Pulmonary artery endothelial cell (primary cell): ENCODE data around the gene BRCA2. TPM values are rescaled to one million over a fixed set of nuclear protein-coding genes. Genes with fewer than 3 reads are reported as not detected.

Experiments used
- DNase-seq: peaks from one replicate; pipeline ENCODE4 v3.0.0-alpha.2; 2011; ENCODE audit warnings: low read depth, low spot score
- total RNA-seq: library from RNA; depleted of rRNA; stranded (reverse); fragments of >200 nt; gene quantifications from 2 replicates; pipeline ENCODE4 v1.2.3, GENCODE V29; 2014

Gene BRCA2
- total RNA-seq, 1 donor from 2014 or later, result 7.0 TPM

GRCh38 chr13:32378012-32378411 is 62.7 kb downstream of the BRCA2 start:
- DNase-seq, result no peak

- DNase-seq, result no peak
Observed at GRCh38 chr13:32381539-32381938, 66.2 kb downstream of the BRCA2 start.

GRCh38 chr13:32383836-32384618 is 68.7 kb downstream of the BRCA2 start:
- no peak for DNase-seq

DNA sequence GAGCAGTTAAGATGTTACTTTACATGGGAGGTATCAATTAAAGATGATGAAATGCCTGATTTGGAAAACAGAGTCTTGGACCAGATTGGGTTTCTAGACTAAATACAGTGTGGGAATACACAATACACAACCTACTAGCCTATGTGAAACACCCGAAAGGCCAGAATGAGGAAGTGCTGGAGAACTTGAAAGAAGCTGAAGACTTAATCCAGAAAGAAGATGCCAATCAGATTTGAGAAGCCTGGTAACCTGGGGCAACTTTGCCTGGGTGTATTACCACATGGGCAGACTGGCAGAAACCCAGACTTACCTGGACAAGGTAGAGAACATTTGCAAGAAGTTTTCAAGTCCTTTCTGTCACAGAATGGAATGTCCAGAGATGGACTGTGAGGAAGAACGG is 69.4 kb downstream of the BRCA2 start:
- no peak for DNase-seq

GRCh38 chr13:32385410-32385809 is 70.1 kb downstream of the BRCA2 start:
- no peak for DNase-seq

DNA sequence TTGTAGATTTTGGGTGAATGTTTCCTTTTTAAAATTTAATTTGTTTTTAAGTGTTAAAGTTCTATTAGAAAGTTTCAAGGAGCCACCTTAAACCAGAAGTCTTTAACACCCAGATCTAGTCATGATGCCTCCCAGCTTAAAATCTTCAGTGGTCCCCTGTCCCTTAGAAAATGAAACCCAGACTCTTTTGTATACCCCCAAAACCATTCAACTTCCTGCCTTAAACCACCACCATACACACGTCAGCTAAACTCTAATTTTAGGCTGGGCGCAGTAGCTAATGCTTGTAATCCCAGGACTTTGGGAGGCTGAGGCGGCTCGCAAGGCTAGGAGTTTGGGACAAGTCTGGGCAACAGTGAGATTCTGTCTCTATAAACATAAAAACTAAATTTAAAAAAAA is 74.7 kb downstream of the BRCA2 start:
- no peak for DNase-seq

- no peak for DNase-seq
Observed at GRCh38 chr13:32390484-32390883, 75.2 kb downstream of the BRCA2 start.

- no peak for DNase-seq
Observed at GRCh38 chr13:32391101-32391619, 75.9 kb downstream of the BRCA2 start.

GRCh38 chr13:32403108-32403507 is 87.8 kb downstream of the BRCA2 start:
- no peak for DNase-seq

DNA sequence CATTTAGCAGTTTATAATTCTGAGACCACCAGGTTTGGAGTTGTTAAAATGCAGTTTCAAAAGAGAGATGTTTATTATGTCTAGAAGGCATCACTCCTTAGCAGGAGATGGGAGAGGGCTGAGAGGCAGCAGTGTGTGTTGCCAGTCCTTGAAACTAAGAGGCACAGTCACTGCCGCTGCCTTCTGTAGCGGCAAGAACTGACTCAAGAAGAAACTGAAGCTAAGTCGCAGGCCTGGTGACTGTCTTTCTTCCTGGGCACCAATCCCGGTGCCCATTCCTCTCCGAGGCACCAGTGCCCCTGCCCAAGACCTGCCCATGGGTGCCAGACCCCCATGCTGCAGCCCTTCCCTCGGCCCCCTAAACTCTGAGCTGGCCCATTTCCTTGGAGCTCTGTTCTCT is 92.5 kb downstream of the BRCA2 start:
- no peak for DNase-seq

- no peak for DNase-seq
Observed at GRCh38 chr13:32408296-32409000, 93.1 kb downstream of the BRCA2 start.

- no peak for DNase-seq
Observed at GRCh38 chr13:32409001-32409313, 93.6 kb downstream of the BRCA2 start.

- no peak for DNase-seq
Observed at GRCh38 chr13:32409561-32410421, 94.5 kb downstream of the BRCA2 start.

- no peak for DNase-seq
Observed at GRCh38 chr13:32413284-32413683, 98.0 kb downstream of the BRCA2 start.

GRCh38 chr13:32414580-32414979 is 99.3 kb downstream of the BRCA2 start:
- no peak for DNase-seq

GRCh38 chr13:32415019-32415418 is 99.7 kb downstream of the BRCA2 start:
- no peak for DNase-seq

DNA sequence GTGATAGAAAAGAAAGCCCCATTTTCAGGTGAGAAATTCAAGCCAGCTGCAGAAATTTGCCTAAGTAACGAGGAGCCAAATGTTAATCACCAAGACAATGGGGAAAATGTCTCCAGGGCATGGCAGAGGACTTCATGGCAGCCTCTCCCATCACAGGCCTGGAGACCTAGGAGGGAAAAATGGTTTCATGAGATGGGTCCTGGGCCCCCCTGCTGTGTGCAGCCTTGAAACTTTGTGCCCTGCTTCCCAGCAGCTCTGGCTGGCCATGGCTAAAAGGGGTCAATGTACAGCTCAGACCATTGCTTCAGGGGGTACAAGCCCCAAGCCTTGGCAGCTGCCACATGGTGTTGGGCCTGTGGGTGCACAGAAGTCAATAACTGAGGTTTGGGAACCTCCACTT is 102.7 kb downstream of the BRCA2 start:
- no peak for DNase-seq

- DNase-seq, result no peak
Observed at GRCh38 chr13:32419862-32420261, 104.6 kb downstream of the BRCA2 start.

DNA sequence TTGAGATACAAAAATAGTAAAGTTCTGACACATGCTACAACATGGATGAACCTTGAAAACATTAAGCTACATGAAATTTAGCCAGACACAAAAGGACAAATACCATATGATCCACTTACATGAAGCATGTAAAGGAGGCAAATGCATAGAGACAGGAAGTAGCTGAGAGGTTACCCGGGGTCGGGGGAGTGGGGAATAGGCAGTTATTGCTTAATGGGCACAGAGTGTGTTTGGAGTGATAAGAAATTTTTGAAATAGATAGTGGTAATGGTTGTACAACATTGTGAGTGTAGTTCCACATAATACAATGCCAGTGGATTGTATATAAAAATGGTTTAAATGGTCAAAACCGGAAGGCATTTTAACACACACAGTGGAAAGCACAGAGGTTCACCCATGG is 108.3 kb downstream of the BRCA2 start:
- DNase-seq, result no peak

- DNase-seq, result no peak
Observed at GRCh38 chr13:32425158-32425557, 109.8 kb downstream of the BRCA2 start.

- no peak for DNase-seq
Observed at GRCh38 chr13:32426191-32426989, 111.1 kb downstream of the BRCA2 start.
